SK-N-SH (cell line): ENCODE data around the gene SREBF2. TPM values are rescaled to one million over a fixed set of nuclear protein-coding genes. Genes with fewer than 3 reads are reported as not detected.

Experiments used
- CTCF ChIA-PET: fragments of 300-600, 350-600 bp; formaldehyde crosslinking; extraction: SDS; loops from one replicate; lab custom pipeline; 2021; lab: Yijun Ruan, JAX
- POLR2A ChIA-PET: fragments of 350-600 bp; sonication (Branson Sonifier 250); formaldehyde crosslinking; extraction: SDS; loops from one replicate; lab custom pipeline; 2020; ENCODE audit warnings: antibody characterized with exemption, inconsistent platforms; lab: Yijun Ruan, JAX
- DNase-seq: peaks from one replicate; pipeline ENCODE4 v3.0.0; 2012
- H2AFZ ChIP-seq: fragments of 200-600 bp; sonication (generic); 2 replicates; pipeline ENCODE4 v1.8.1; 2016; ENCODE audit warnings: antibody characterized with exemption, mild to moderate bottlenecking, low read depth
- H3F3A ChIP-seq: fragments of 200-600 bp; sonication (generic); replicated peaks from 2 replicates; pipeline ENCODE3; 2016; ENCODE audit warnings: antibody characterized with exemption, mild to moderate bottlenecking; ENCODE audit not compliant: insufficient read depth
- H3K27ac ChIP-seq, 2 experiments: fragments of 200-500 bp in 1 of 2; fragments of 200-600 bp in 1 of 2; sonication (Bioruptor generic) in 1 of 2; sonication (generic), shearing (Covaris generic) in 1 of 2; 2 replicates each; pipeline versions ENCODE4 v1.5.1 to v1.6.1; 2014 to 2016; ENCODE audit warnings: low read depth in 2 of 2, inconsistent platforms in 1 of 2, low read length in 1 of 2, mild to moderate bottlenecking in 1 of 2, mixed read lengths in 1 of 2
- H3K27me3 ChIP-seq: fragments of 200-600 bp; sonication (generic), shearing (Covaris generic); 2 replicates; pipeline ENCODE4 v1.6.1; 2016; ENCODE audit warnings: mixed run types; ENCODE audit not compliant: insufficient read depth
- H3K36me3 ChIP-seq, 2 experiments: fragments of 200-500 bp in 1 of 2; fragments of 200-600 bp in 1 of 2; sonication (Bioruptor generic) in 1 of 2; sonication (generic) in 1 of 2; replicated peaks in 1 of 2; 2 replicates each; pipeline versions ENCODE3 to v1.5.1; 2014 to 2016; ENCODE audit warnings: low read length in 1 of 2, mild to moderate bottlenecking in 1 of 2; ENCODE audit not compliant: insufficient read depth in 2 of 2, control insufficient read depth in 1 of 2
- H3K4me1 ChIP-seq, 2 experiments: fragments of 200-500 bp in 1 of 2; fragments of 200-600 bp in 1 of 2; sonication (Bioruptor generic) in 1 of 2; sonication (generic), shearing (Covaris generic) in 1 of 2; 2 replicates each; pipeline versions ENCODE4 v1.5.1 to v1.6.1; 2014 to 2016; ENCODE audit warnings: low read depth in 1 of 2, low read length in 1 of 2, mixed run types in 1 of 2; ENCODE audit not compliant: insufficient read depth in 2 of 2, control insufficient read depth in 1 of 2
- H3K4me2 ChIP-seq: fragments of 200-600 bp; sonication (generic), shearing (Covaris generic); 2 replicates; pipeline ENCODE4 v1.6.1; 2017; ENCODE audit warnings: mixed run types
- H3K4me3 ChIP-seq, 2 experiments: fragments of 200-500 bp in 1 of 2; fragments of 200-600 bp in 1 of 2; sonication (Bioruptor generic) in 1 of 2; sonication (generic), shearing (Covaris generic) in 1 of 2; 2 replicates each; pipeline versions ENCODE4 v1.5.1 to v1.8.1; 2014 to 2016; ENCODE audit warnings: low read depth in 2 of 2, inconsistent platforms in 1 of 2, low read length in 1 of 2, mild to moderate bottlenecking in 1 of 2, mixed read lengths in 1 of 2, moderate library complexity in 1 of 2
- H3K79me2 ChIP-seq: fragments of 200-600 bp; sonication (generic); 2 replicates; pipeline ENCODE4 v1.8.1; 2017; ENCODE audit warnings: mild to moderate bottlenecking; ENCODE audit not compliant: insufficient read depth
- H3K9ac ChIP-seq: fragments of 200-600 bp; sonication (generic); 2 replicates; pipeline ENCODE4 v1.6.1; 2017; ENCODE audit warnings: mixed run types
- H3K9me2 ChIP-seq: fragments of 200-600 bp; sonication (generic); 2 replicates; pipeline ENCODE4 v1.6.1; 2017; ENCODE audit warnings: mixed run types
- H3K9me3 ChIP-seq: fragments of 200-600 bp; sonication (generic); 2 replicates; pipeline ENCODE4 v1.6.1; 2017; ENCODE audit warnings: mixed run types, mild to moderate bottlenecking, moderate library complexity
- H4K20me1 ChIP-seq: fragments of 200-600 bp; sonication (generic); 2 replicates; pipeline ENCODE4 v1.6.1; 2017; ENCODE audit warnings: mild to moderate bottlenecking, mixed run types; ENCODE audit not compliant: insufficient read depth
- CHD2 ChIP-seq: fragments of 150-350 bp; IDR thresholded peaks from 2 replicates; pipeline ENCODE4 v1.6.1; 2018; ENCODE audit warnings: low read length; ENCODE audit not compliant: partially characterized antibody
- EP300 ChIP-seq, 2 experiments: IDR thresholded peaks; 2 replicates each; pipeline versions ENCODE4 v1.4.0 to v1.6.1; 2012; ENCODE audit warnings: borderline replicate concordance in 1 of 2, low read depth in 1 of 2, low read length in 1 of 2
- EZH2phosphoT487 ChIP-seq: fragments of 200-600 bp; sonication (generic); IDR thresholded peaks from 2 replicates; pipeline ENCODE4 v1.6.1; 2017; ENCODE audit warnings: low read depth, mixed run types, mild to moderate bottlenecking, antibody characterized with exemption, moderate library complexity, borderline replicate concordance
- GABPA ChIP-seq: IDR thresholded peaks from 2 replicates; pipeline ENCODE4 v1.4.0; 2012; ENCODE audit warnings: low read depth, mild to moderate bottlenecking
- GATA2 ChIP-seq: sonication (generic); formaldehyde crosslinking; IDR thresholded peaks from 2 replicates; pipeline ENCODE4 v1.5.0; 2020; ENCODE audit warnings: mild to moderate bottlenecking, missing genetic modification reagents
- MXI1 ChIP-seq: IDR thresholded peaks from 2 replicates; pipeline ENCODE4 v1.6.1; 2012; ENCODE audit warnings: mild to moderate bottlenecking, low read depth, low read length, improper control_type of control experiment
- NRF1 ChIP-seq: IDR thresholded peaks from 2 replicates; pipeline ENCODE4 v1.6.1; 2012; ENCODE audit warnings: low read depth, mild to moderate bottlenecking, low read length
- RAD21 ChIP-seq: IDR thresholded peaks from 2 replicates; pipeline ENCODE4 v1.6.1; 2012; ENCODE audit warnings: mild to moderate bottlenecking, low read length
- RCOR1 ChIP-seq: fragments of 150-350 bp; IDR thresholded peaks from 2 replicates; pipeline ENCODE4 v1.6.1; 2017; ENCODE audit warnings: antibody characterized with exemption, low read length
- SIN3A ChIP-seq: IDR thresholded peaks from 2 replicates; pipeline ENCODE4 v1.6.1; 2012; ENCODE audit warnings: low read depth, mild to moderate bottlenecking, low read length, moderate library complexity, borderline replicate concordance
- TAF1 ChIP-seq: IDR thresholded peaks from 2 replicates; pipeline ENCODE4 v1.6.1; 2012; ENCODE audit warnings: low read depth, mild to moderate bottlenecking, low read length, moderate library complexity, borderline replicate concordance
- TCF12 ChIP-seq: IDR thresholded peaks from 2 replicates; pipeline ENCODE4 v1.4.0; 2012
- WGBS: methylation state at CpG from one replicate; pipeline ENCODE4 v1.1.6; 2017; ENCODE audit warnings: low lambda C conversion rate; 5-methylcytosine and 5-hydroxymethylcytosine counted together
- polyA plus RNA-seq, 3 experiments: library from polyadenylated mRNA; depleted of rRNA; stranded (reverse); fragments of >200 nt; gene quantifications; 2 replicates each; pipeline ENCODE4 v1.2.3, GENCODE V29; 2012
- TF ChIP-seq, protein P1 (sequence below): IDR thresholded peaks from 2 replicates; pipeline ENCODE4; 2012
- TF ChIP-seq, protein P2 (sequence below): fragments of 200-600 bp; sonication (generic); IDR thresholded peaks from 2 replicates; pipeline ENCODE4 v1.6.1; 2017; ENCODE audit warnings: antibody characterized with exemption, mild to moderate bottlenecking, moderate library complexity
- TF ChIP-seq, protein P3 (sequence below): fragments of 150-350 bp; IDR thresholded peaks from 2 replicates; pipeline ENCODE4 v1.6.1; 2016; ENCODE audit warnings: mild to moderate bottlenecking, low read depth, low read length

Gene SREBF2
- polyA plus RNA-seq, 1 of the 3 experiments (the other 2 are of a cell fraction) = 7.5 TPM

- H3K4me1 ChIP-seq = peaks cover 0 to 9% of the 10 kb centered on the region in 2 experiments; a peak in 2 of 4 replicates
- H2AFZ ChIP-seq = no peak overlapping the region
- H3K9ac ChIP-seq = no peak overlapping the region
- ChIA-PET CTCF (interaction anchor here (2.8 kb wide), 1 partner anchor 101 kb away, joined by 18 read pairs; no protein-coding TSS in a partner anchor), POLR2A (no interaction called here)
- H3K9me3 ChIP-seq = no peaks in the 10 kb centered on the region
- 83% methylated on average over 2 of the region's 2 CpGs for WGBS
- H4K20me1 ChIP-seq = no peaks in the 10 kb centered on the region
- no peaks in the 10 kb centered on the region for H3K27me3 ChIP-seq
- DNase-seq = no peak
- no peak overlapping the region for H3K4me3 ChIP-seq
- TF ChIP-seq EP300 (IDR thresholded peaks at IDR 0.05; ENCODE audit: borderline replicate concordance in 1 of 2, low read depth in 1 of 2, low read length in 1 of 2) (no peak), CHD2 (no peak), RAD21 (no peak), RCOR1 (no peak), MXI1 (no peak), NRF1 (no peak), TAF1 (no peak), TCF12 (no peak), SIN3A (no peak), GABPA (no peak), GATA2 (CRISPR knock-in tag) (no peak), EZH2phosphoT487 (no peak)
- TF ChIP-seq, protein P1, sequence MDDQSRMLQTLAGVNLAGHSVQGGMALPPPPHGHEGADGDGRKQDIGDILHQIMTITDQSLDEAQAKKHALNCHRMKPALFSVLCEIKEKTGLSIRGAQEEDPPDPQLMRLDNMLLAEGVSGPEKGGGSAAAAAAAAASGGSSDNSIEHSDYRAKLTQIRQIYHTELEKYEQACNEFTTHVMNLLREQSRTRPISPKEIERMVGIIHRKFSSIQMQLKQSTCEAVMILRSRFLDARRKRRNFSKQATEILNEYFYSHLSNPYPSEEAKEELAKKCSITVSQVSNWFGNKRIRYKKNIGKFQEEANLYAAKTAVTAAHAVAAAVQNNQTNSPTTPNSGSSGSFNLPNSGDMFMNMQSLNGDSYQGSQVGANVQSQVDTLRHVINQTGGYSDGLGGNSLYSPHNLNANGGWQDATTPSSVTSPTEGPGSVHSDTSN = no peak
- TF ChIP-seq, protein P2, sequence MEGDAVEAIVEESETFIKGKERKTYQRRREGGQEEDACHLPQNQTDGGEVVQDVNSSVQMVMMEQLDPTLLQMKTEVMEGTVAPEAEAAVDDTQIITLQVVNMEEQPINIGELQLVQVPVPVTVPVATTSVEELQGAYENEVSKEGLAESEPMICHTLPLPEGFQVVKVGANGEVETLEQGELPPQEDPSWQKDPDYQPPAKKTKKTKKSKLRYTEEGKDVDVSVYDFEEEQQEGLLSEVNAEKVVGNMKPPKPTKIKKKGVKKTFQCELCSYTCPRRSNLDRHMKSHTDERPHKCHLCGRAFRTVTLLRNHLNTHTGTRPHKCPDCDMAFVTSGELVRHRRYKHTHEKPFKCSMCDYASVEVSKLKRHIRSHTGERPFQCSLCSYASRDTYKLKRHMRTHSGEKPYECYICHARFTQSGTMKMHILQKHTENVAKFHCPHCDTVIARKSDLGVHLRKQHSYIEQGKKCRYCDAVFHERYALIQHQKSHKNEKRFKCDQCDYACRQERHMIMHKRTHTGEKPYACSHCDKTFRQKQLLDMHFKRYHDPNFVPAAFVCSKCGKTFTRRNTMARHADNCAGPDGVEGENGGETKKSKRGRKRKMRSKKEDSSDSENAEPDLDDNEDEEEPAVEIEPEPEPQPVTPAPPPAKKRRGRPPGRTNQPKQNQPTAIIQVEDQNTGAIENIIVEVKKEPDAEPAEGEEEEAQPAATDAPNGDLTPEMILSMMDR = no peak
- TF ChIP-seq, protein P3, sequence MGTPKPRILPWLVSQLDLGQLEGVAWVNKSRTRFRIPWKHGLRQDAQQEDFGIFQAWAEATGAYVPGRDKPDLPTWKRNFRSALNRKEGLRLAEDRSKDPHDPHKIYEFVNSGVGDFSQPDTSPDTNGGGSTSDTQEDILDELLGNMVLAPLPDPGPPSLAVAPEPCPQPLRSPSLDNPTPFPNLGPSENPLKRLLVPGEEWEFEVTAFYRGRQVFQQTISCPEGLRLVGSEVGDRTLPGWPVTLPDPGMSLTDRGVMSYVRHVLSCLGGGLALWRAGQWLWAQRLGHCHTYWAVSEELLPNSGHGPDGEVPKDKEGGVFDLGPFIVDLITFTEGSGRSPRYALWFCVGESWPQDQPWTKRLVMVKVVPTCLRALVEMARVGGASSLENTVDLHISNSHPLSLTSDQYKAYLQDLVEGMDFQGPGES = no peak
- H3F3A ChIP-seq = no peaks in the 10 kb centered on the region
- H3K27ac ChIP-seq = no peak overlapping the region
- H3K4me2 ChIP-seq = no peak overlapping the region
- H3K9me2 ChIP-seq = no peaks in the 10 kb centered on the region
- 0 out of 2 replicates have a peak, but pooled peaks cover 6% of the 10 kb centered on the region for H3K79me2 ChIP-seq
- H3K36me3 ChIP-seq = no peaks in the 10 kb centered on the region
These were observed 34.2 kb upstream of the SREBF2 start for GRCh38 chr22:41798736-41799135.
